GM06990 (cell line): Measurements from ENCODE around the gene LAMA3.

Experiments
- DNase-seq: peaks from one replicate; pipeline ENCODE4 v3.0.0-alpha.2; 2011; ENCODE audit not compliant: insufficient read length; ENCODE audit errors: extremely low read depth
- H3K27me3 ChIP-seq: replicated peaks from 2 replicates; pipeline ENCODE4 v1.6.0; 2011; ENCODE audit warnings: low read length; ENCODE audit not compliant: control insufficient read depth, insufficient read depth
- H3K36me3 ChIP-seq: 2 replicates; pipeline ENCODE4 v1.5.1; 2011; ENCODE audit warnings: low read length; ENCODE audit not compliant: control insufficient read depth, insufficient read depth
- H3K4me3 ChIP-seq: replicated peaks from 2 replicates; pipeline ENCODE4 v1.5.1; 2011; ENCODE audit warnings: low read depth, mild to moderate bottlenecking, control low read depth, low read length
- CTCF ChIP-seq: IDR thresholded peaks from 2 replicates; pipeline ENCODE4 v1.5.1; 2011; ENCODE audit warnings: low read length, control low read depth, mild to moderate bottlenecking, inconsistent platforms; ENCODE audit not compliant: insufficient read depth, poor library complexity, severe bottlenecking

Gene LAMA3

DNA sequence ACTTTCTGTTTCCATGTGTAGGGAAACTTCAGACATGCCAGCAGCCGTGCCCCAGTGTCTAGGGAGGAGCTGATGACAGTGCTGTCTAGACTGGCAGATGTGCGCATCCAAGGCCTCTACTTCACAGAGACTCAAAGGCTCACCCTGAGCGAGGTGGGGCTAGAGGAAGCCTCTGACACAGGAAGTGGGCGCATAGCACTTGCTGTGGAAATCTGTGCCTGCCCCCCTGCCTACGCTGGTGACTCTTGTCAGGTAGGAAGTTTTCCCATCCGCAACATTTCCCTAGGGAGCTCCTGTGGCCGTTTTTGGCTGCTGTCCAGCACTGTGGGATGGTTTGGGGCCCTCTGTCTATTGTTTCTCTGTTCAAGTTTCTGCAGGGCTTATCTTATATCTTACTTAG is 182.2 kb downstream of the LAMA3 start:
- peak; percentile 18 for DNase-seq
- H3K27me3 ChIP-seq: no peaks in the 10 kb centered on the region

DNA sequence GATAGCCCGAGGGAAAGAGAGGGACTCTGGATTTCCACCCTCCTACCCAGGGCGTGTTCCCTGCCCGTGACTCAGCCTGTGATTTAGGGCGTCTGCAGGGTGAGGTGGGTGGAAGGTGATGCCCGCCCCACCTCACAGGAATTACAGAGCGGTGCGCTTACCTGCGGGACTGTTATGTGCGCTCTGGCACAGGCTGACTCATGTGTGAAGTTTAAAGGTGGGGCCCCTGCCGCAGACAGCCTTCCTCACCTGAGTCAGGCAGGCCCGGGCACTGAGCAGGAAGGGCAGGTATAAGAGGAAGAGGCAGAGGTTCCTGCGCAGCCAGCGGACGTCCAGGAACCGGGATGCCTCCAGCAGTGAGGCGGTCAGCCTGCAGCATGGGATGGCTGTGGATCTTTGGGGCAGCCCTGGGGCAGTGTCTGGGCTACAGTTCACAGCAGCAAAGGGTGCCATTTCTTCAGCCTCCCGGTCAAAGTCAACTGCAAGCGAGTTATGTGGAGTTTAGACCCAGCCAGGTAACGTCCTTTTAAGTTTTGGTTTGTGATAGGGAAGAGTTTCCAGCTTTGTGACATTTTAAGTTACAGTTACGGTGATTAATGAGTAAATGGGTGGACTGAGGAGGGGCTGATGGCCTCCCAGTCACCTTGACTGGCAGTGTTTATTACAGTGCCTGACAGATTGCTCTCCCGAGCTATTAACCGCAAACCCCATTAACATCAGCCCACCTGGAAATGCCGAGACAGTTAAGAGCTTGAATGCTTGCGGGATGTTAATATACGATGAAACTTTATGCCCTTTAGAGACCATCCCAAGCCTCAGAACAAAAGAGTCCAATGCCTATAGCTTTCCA is 183.7 kb downstream of the LAMA3 start:
- no peak for TF ChIP-seq CTCF
- Histone ChIP-seq H3K36me3 (no peaks in the 10 kb centered on the region), H3K4me3 (no peak overlapping the region), H3K27me3 (no peaks in the 10 kb centered on the region)
- no peak for DNase-seq

More for the DNA sequence above, 182.2 kb downstream of the LAMA3 start:
- no peaks in the 10 kb centered on the region for H3K36me3 ChIP-seq
- no peak overlapping the region for H3K4me3 ChIP-seq
- no peak for TF ChIP-seq CTCF

DNA sequence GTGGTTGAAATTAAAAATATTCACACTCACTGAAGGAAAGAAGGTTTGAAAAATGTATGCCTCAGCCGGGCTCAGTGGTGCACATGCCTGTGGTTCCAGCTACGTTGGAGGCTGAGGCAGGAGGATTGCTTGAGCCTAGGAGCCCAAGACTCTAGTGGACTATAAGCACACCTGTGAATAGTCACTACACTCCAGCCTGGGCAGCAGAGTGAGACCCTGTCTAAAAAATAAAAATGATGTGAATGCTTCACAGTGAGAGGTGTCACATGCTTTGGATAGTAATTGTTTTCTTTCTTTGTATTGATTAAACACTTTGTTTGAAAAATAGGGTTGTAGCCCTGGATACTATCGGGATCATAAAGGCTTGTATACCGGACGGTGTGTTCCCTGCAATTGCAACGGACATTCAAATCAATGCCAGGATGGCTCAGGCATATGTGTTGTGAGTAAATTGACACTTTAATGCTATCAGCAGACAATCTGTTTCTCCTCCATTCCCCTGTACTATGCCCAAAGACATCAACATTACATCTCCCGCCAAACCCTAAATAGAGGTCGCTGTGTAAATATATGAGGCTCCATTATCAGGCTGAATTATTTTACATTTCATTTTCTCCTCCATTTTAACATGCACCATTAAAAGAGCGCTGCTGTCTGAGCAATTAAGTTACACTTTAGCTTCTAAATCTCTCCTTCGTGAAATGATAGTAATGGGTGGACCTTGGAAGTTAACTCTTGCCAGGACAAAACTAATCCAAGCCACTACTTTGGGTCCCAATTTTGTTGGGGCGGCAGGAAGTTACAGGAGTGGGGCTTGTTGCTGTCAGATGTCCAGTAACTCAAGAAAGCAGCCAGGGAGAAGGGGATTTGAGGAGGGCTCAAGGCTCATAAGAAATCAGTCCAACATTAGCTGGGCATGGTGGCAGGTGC is 187.0 kb downstream of the LAMA3 start:
- H3K36me3 ChIP-seq: no peaks in the 10 kb centered on the region
- DNase-seq: no peak
- H3K4me3 ChIP-seq: no peak overlapping the region
- H3K27me3 ChIP-seq: no peaks in the 10 kb centered on the region; the same call in 1 of the 2 replicates
- no peak for TF ChIP-seq CTCF

- TF ChIP-seq CTCF: no peak
Measured at GRCh38 chr18:23876921-23877320, 187.7 kb downstream of the LAMA3 start.

GRCh38 chr18:23877371-23877770 is 188.1 kb downstream of the LAMA3 start:
- Histone ChIP-seq H3K27me3 (no peaks in the 10 kb centered on the region; the same call in 1 of the 2 replicates), H3K4me3 (no peak overlapping the region), H3K36me3 (no peaks in the 10 kb centered on the region)
- DNase-seq: no peak
- no peak for TF ChIP-seq CTCF

More at GRCh38 chr18:23876921-23877320, 187.7 kb downstream of the LAMA3 start:
- Histone ChIP-seq H3K36me3 (no peaks in the 10 kb centered on the region), H3K27me3 (no peaks in the 10 kb centered on the region; the same call in 1 of the 2 replicates), H3K4me3 (no peak overlapping the region)
- DNase-seq: no peak
